ENCODE data around the gene FBXL16.

The FBXL16 gene

DNA sequence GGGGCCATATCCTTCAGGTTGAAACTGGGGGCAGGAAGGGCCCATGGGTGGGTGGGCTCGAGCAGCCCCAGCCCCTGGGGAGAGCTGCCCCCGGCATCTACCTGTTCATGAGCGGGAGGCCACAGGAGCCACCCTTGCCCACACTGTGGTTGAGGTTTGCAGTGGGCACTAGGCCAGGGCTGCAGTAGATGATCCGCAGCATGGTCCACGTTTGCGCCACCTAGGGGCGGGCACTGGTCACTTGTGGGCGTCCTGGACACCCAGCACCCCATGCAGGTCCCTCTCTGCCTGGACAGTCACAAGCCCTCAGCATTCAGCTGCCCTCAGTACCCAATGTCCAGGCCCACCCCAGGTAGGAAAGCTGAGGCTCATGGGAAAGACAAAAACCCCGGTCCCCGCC, 19.6 kb downstream of the FBXL16 start:
- peak; percentile 56 for DNase-seq (ENCODE audit: low read depth)
- TF ChIP-seq MAX (IDR thresholded peaks at IDR 0.05; ENCODE audit: low read depth, low read length) (peak; percentile 12; the same call in 1 of the 2 replicates), MYC (IDR thresholded peaks at IDR 0.05; ENCODE audit: low read depth, low read length) (peak; percentile 18; the same call in 1 of the 2 replicates), POLR2A (IDR thresholded peaks at IDR 0.05; ENCODE audit: extremely low read depth, insufficient read length) (no peak)
- TF ChIP-seq, protein P1, sequence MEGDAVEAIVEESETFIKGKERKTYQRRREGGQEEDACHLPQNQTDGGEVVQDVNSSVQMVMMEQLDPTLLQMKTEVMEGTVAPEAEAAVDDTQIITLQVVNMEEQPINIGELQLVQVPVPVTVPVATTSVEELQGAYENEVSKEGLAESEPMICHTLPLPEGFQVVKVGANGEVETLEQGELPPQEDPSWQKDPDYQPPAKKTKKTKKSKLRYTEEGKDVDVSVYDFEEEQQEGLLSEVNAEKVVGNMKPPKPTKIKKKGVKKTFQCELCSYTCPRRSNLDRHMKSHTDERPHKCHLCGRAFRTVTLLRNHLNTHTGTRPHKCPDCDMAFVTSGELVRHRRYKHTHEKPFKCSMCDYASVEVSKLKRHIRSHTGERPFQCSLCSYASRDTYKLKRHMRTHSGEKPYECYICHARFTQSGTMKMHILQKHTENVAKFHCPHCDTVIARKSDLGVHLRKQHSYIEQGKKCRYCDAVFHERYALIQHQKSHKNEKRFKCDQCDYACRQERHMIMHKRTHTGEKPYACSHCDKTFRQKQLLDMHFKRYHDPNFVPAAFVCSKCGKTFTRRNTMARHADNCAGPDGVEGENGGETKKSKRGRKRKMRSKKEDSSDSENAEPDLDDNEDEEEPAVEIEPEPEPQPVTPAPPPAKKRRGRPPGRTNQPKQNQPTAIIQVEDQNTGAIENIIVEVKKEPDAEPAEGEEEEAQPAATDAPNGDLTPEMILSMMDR (IDR thresholded peaks at IDR 0.05; ENCODE audit: low read depth, low read length), result peak; percentile 50

GRCh38 chr16:684961-685696, 20.5 kb downstream of the FBXL16 start:
- peak; percentile 57 for DNase-seq (ENCODE audit: low read depth)
- TF ChIP-seq MAX (IDR thresholded peaks at IDR 0.05; ENCODE audit: low read depth, low read length) (no peak), MYC (IDR thresholded peaks at IDR 0.05; ENCODE audit: low read depth, low read length) (no peak), POLR2A (IDR thresholded peaks at IDR 0.05; ENCODE audit: extremely low read depth, insufficient read length) (no peak)
- TF ChIP-seq, protein P1 (IDR thresholded peaks at IDR 0.05; ENCODE audit: low read depth, low read length), result no peak

More for the DNA sequence above, 19.6 kb downstream of the FBXL16 start:
- H3K4me3 ChIP-seq (ENCODE audit: low read depth, low read length), result no peak overlapping the region

DNA sequence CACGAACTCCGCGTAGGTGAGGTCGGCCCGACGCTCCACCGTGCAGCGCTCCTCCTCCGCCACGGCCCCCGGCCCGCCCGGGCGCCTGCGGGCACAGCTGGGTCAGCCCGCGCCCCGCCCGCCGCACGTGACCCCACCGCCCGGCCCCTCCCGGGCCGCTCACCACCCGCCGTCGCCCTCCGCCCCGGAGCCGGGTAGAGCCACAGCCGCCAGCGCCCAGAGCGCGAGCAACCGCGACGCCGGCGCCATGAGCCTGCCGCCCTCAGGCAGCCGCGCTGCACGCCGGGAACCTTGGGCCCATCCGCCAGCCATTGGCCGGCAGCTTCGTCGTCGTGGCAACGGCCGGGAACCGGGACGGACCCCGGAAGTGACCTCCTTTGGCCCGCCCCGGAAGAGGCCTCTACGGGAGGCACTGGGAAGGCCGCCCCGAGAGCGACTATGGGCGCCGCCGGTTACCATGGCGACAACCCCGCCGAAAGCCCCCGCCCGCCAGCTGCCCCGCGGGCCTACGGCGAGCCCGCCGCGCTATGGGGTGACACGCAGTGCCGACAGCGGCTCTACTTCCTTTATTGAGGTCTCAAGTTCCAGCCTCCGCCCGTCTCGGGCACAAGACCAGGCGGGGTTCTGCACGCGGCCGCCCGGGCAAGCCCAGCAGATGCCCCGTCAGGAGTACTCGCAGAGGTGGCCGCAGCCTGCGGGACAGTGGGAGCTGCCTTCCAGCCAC, 21.4 kb downstream of the FBXL16 start, which contains the start of gene JMJD8:
Gene JMJD8, minus strand, starts transcription at position 264 of the 724 bp plus-strand sequence. Its CDS starts 15 bp downstream, at position 249.
- peak within 1 kb of the TSS; percentile 53 for H3K4me3 ChIP-seq (ENCODE audit: low read depth, low read length)
- peak; percentile 94 for DNase-seq (ENCODE audit: low read depth)
- peak; percentile 18 for TF ChIP-seq MAX (IDR thresholded peaks at IDR 0.05; ENCODE audit: low read depth, low read length)
- TF ChIP-seq MYC (IDR thresholded peaks at IDR 0.05; ENCODE audit: low read depth, low read length), result peak; percentile 65; the same call in 1 of the 2 replicates
- peak; percentile 75 for TF ChIP-seq POLR2A (IDR thresholded peaks at IDR 0.05; ENCODE audit: extremely low read depth, insufficient read length)
- TF ChIP-seq, protein P1 (IDR thresholded peaks at IDR 0.05; ENCODE audit: low read depth, low read length), result no peak

More at GRCh38 chr16:684961-685696, 20.5 kb downstream of the FBXL16 start:
- H3K4me3 ChIP-seq (ENCODE audit: low read depth, low read length), result peak overlapping the region; percentile 32

DNA sequence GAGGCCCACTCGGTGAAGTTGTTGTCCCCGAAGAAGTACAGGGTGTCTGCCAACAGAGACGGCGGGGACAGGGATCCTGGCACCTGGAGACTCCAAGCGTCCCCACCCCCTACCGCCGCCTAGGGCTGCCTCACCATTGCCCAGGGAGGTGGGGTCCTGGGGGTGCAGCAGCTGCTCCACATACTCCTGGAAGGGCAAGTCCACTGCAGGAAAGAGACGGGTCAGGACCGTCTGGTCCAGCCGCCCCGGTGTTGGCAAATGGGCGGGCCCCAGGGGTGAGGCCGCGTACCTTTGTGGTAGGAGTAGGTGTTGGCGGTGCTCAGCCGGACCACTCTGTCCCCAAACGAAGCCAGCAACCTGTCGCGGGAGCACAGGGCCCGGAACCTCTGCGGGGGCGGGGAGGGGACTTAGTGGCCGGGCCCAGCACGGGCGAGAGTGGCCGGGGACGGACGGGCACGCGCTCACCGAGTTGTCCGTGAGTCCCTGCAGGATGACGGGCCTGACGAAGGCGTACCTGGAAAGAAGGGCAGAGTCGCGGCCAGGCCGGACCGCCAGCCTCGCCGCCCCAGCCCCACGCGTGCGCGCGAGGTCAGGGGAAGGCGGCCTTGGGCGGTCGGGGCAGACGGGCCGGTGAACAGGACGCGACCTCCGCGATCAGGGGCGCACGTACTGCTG, 22.1 kb downstream of the FBXL16 start:
- peak; percentile 38 for DNase-seq (ENCODE audit: low read depth)
- TF ChIP-seq MYC (IDR thresholded peaks at IDR 0.05; ENCODE audit: low read depth, low read length) (no peak), POLR2A (IDR thresholded peaks at IDR 0.05; ENCODE audit: extremely low read depth, insufficient read length) (no peak), MAX (IDR thresholded peaks at IDR 0.05; ENCODE audit: low read depth, low read length) (no peak)
- TF ChIP-seq, protein P1 (IDR thresholded peaks at IDR 0.05; ENCODE audit: low read depth, low read length), result no peak
- peak overlapping the region; percentile 53 for H3K4me3 ChIP-seq (ENCODE audit: low read depth, low read length)
